Gastrocnemius medialis (tissue), 4 donors: ENCODE measurements around the gene SMG6.

Experiments used
- CTCF ChIP-seq, 5 experiments: fragments of 450-650 bp in 3 of 5; fragments of 200-600 bp in 2 of 5; sonication (generic) in 2 of 5; IDR thresholded peaks in 4 of 5; conservative IDR thresholded peaks in 1 of 5; 1 replicate in 4 of 5; 2 replicates in 1 of 5; pipeline ENCODE4 v1.5.1; 2016 to 2019; ENCODE audit warnings: antibody characterized with exemption in 5 of 5, mild to moderate bottlenecking in 3 of 5, moderate library complexity in 3 of 5
- POLR2A ChIP-seq, 2 donors: fragments of 450-650 bp; IDR thresholded peaks; one replicate each; pipeline ENCODE4 v1.6.1; 2017; ENCODE audit warnings: antibody characterized with exemption in 2 of 2, mild to moderate bottlenecking in 2 of 2, moderate library complexity in 2 of 2

- TF ChIP-seq CTCF (IDR thresholded peaks at IDR 0.05 in 4 of 5, conservative IDR thresholded peaks at IDR 0.05 in 1 of 5) (no peak), POLR2A (IDR thresholded peaks at IDR 0.05) (no peak)
Observed at GRCh38 chr17:2275722-2276121, 27.9 kb downstream of the SMG6 start.
